ENCODE measurements around the gene TRIM25. TPM values are rescaled to one million over a fixed set of nuclear protein-coding genes. Genes with fewer than 3 reads are reported as not detected.

The TRIM25 gene
- total RNA-seq, 1 donor from 2014 or later: 1.6 TPM

DNA sequence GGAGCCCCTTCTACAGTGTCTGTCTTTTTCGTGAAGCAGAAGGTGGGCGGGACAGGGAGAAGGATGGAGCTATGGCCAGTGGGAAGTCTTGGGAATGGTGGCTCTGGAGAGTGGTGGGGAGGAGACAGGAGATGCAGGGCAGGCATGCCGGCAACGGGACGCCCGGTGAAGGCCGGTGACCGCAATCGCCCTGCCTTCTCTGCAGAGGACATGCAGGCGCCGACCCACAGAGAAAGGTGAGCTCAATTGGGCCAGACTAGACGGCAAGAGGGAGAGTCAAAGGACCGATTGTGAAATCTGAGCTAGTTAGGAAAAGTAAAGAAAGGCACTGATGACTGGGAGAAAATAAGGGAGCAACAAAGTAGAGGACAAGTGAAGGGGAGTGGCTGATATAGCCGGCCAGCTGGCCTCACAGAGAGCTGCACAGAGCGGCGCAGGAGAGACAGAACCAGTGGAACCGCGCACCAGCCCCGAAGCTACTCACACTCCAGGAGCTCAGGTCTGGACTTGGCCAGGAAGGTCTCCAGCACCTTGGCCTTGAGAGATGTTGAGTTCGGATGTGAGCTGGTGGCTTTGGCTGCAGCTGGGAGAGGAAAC lies 18.9 kb downstream of the TRIM25 start:
- no peak for DNase-seq

DNA sequence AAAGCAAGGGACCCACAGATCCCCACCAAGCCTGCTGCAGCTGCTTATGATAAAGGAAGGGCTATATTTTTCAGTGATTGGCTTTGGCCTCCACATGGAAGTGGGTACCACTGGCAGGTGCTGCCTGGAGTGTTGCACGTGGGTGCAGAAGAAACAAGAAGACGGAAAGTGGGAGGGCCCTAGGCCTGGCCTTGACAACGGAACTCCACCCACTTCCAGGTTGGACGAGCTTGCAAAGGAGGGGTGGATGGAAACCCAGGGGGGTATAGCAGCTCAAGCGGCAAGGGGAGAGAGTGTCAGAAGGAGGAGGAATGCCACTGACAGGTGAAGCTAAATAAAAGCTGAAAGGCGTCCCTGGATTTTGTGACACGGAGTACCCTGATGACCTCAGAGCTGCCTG lies 20.3 kb downstream of the TRIM25 start:
- no peak for DNase-seq

DNA sequence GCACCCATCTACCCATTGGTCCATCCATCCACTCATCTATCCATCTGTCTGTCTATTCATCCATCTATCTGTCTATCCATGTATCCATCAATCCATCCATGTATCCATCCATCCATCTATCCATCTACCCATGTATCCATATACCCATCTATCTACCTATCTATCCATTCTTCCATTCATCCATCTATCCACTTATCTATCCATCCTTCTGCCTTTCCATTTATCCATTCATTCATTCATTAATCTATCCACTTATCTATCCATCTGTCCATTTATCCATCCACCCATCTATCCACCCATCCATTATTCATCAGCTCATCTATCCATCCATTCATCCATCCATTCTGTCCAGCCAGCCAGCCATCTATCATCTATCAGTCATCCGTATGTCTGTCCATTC lies 21.5 kb downstream of the TRIM25 start:
- DNase-seq: no peak

DNA sequence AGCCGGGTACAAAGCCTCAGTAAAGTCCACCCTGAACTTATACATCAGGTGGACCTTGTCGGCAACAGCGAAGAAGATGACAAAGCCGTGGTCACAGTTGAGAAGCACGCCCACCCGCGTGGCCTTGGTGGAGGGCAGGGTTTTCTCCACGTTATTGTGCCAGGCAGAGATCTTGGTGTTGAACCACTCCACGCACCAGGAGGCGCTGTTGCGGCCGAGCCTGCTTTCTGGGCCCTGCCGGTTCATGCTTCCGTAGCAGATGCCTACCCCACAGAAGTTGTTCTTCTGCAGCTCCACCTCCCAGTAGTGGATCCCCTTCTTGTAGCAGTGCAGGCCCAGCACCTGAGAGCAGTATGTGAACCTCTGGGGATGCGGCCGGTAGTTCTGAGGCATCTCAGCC lies 22.1 kb downstream of the TRIM25 start:
- no peak for DNase-seq

DNA sequence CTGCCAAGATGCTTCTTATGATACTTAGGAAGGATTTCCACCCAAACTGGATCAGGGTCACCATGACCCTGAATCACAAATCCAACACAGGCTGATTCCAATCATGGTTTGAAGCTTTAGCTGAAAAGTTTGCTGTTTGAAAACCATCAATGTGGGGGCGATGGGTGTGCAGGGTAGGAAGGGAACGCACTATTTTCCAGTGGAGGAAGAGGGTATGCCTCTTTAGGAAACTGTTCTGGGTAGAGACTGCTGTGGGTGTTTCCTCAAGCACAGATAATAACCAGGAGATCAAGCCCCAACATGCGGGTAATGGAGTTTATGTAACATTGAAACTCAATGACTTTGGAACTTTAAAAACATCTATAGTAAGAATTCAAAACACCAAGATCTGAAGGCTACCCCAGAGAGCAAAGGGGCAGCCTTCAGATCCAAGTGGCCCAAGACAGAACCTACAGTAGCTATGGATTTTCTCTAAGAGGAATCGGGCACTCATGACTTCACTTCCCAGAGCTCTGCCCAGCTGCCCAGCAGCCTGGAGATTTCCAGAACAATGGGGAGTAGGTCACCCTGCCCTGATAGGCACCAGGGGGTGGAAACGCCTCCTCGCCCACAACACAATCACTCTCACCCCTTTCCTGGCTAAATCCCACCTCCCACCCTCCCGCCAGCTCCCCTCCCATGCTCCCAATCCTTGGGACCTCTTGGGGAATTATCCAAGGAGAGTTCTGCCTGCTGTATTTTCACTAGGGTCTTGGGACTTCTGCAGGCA lies 22.8 kb downstream of the TRIM25 start:
- DNase-seq: no peak

DNA sequence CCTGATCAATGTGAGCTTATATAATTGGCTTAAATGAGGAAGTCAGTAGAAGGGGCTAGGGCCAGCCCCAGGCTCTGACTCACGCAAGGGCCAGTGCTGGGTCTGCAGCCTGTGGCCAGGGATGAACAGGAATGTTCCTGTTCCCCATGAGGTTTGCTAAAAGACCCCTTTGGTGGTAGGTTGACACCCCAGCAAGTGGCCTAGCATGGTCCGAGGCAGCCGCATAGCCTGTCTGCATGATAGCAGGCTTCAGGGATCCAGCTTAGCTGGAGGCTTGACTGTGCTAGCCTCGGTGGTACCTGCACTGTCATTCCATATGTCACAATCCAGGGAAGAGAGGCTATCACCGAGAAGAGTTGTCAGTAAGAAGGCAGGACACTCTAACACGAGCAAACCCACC lies 23.5 kb downstream of the TRIM25 start:
- no peak for DNase-seq

DNA sequence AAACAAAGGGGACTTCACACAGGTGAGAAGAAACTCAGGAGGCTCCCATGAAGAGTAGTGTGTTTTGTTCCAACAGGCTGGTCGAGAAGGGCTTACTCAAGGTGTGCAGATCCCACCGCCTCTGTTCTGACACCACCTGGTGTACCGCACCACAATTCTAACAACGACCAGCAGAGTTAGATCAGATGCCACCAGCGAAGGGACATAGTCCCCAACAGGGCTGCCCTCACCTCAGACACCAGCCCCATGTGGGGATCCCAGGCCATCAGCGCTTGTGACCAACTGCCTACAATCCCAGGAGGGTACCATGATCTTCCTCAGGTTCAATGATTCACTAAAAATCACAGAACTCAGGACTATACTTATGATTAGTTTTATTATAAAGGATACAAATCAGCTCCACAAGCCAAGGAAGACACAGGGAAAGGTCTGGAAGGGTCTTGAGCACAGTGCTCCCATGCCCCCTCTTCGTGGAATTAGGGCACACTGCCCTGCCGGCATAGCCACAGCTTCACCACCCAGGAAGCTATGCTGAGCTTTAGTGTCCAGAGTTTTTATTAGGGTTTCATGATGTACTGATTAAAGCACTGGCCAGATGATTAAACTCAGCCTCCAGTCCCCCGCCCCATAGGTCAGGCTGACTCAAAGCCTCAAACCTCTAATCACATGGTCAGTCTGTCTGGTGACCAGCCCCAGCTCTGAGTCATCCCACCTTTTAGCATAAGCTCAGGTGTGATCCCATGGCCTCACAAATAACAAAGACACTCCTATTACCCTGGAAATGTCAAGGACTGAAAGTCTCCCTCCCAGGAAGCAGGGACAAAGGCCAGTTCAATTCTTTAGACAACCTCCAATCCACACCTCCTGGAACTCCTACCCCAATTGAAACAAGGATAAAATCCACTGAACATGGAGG lies 26.0 kb downstream of the TRIM25 start:
- DNase-seq: no peak

DNA sequence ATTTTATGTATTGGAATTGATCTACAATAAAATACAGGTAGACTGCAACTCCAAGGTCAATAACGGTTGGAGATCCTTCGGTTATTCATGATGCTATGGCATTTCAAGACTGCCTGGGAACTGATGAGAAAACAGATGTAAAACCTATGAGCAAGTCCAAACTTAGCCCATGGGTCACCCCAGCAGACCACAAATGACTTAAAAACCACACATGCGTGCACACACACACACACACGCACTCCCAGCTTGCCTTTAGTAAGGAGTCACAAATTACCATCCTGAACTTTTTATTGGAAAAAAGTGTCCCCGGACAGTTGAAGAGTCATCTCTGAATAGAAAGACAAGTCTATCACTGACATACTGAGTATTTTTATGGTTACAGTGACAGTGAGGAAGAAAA lies 26.7 kb downstream of the TRIM25 start:
- DNase-seq: no peak

DNA sequence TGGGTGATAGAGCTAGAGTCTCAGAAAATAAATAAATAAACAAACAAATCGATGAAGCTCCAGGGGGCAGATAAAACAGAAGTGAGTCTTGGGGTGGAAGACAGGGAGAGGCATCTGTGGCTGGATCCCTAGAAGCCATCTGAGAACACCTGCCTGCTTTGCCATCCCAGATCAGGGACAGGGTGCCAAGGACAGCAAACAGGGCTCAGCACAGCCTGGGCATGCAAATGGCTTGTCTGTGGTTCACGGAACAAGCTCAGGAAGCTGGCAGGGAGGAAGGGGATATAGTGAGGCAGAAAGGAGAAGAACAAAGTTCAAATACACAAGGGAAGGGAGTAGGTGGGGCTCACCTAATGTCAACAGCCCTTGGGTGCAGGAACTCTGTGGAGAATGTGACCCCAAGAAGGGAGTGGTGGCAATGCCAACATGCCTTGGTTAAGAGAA lies 27.5 kb downstream of the TRIM25 start:
- DNase-seq: no peak

DNA sequence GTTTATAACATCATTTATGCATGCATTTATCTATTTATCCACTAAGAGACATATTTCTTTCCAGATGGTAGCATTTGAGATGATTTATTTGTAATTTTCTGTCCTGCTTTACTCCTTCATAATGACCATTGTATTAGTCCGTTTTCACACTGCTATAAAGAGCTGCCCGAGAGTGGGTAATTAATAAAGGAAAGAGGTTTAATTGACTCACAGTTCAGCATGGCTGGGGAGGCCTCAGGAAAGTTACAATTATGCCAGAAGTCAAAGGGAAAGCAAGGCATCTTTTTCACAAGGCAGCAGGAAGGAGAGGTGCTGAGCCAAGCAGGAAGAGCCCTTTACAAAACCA lies 28.6 kb downstream of the TRIM25 start:
- no peak for DNase-seq

DNA sequence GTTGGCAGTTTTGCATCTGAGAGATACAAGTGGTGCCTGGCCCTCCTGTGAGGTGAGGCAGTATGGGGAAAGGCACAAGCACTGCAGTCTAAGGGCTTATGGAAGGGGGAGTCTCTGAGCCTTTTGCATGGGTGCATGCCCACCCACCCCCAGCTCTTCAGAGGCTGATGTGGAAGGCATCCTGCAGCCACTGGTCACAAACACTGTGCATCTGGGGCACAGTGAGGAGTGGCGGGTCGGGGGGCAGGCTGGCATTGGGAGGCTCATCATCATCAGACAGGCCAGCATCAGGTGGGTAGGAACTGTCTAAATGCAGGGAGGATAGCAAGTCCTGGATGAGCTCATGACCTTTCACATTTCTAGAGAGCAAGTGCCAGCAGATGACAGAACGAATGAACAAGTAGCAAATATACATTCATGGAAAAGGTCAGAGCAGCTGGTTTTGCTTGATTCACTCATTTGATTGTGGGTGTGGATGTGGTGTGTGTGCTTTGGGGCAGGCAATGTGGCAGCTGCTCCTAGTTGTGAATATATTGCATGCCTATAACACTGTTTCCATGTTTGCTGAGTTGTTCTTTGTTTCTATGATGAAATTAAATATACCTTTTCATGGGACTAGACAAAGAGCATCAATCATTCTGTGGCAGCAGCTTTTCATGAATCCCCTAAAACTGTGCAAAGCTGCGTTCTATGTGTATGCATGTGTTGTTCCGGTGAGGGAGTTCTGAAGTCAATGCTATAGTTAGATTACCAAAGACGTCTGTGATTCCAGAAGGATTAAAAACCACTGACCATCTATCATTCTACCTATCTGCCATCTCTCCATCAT lies 29.2 kb downstream of the TRIM25 start:
- DNase-seq: no peak

DNA sequence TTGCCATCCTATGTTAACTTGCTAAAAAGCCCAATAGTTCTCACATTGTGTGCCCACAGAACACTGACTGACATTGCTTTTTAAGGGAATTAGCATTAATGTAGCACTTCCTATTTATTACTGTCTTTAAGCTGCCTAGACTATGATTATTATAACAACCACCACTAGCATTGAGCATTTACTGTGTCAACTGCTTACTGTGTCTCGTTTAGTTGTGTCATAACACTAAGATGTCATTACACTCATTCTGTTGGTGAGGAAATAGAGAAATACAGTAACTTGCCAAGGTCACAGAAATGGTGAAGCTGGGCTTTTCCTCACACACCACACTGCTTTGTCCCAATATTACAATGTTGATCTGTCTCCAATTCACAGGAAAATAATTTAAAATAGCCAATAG lies 30.2 kb downstream of the TRIM25 start:
- no peak for DNase-seq

DNA sequence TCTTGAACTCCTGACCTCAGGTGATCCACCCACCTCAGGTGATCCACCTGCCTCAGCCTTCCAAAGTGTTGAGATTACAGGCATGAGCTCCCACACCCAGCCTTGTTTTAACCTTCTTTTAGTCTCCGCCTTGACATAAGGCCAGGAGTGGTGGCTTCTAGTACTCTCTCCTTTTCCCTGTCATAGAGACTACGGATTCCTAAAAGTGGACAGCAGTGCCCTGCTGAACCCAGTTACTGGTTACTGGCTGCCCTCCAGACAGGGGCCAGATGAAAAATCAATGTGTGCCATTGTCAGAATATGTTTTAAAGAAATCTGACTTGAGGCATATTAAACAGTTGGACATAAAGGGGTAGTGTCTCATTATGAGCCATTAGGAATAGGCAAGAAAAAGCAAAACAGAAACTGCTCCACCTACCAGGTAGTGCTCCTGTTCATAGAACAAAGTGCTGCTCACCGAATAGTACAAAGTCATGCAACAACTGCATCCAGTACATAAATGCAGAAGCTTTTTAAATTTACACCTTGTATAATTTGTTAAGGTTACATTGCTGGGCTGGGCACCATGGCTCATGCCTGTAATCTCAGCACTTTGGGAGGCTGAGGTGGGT lies 32.1 kb downstream of the TRIM25 start:
- no peak for DNase-seq

DNA sequence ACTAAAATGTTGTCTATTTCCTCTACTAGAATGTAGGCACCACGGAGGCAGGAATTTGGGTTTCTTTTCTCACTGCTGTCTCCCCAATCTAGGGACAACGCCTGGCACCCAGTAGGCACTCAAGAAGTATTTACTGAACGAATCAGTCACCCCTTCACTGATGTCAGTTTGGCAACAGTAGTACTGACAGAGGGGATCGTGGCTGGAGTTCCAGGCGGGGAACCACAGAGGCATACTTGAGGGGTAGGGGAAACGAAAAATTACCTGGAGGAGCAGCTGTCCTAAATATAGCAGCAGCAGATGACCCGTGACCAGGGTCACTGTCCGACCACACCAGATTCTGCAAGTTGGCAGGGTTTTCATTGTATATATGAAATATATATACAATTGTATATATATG lies 33.3 kb downstream of the TRIM25 start:
- DNase-seq: no peak

DNA sequence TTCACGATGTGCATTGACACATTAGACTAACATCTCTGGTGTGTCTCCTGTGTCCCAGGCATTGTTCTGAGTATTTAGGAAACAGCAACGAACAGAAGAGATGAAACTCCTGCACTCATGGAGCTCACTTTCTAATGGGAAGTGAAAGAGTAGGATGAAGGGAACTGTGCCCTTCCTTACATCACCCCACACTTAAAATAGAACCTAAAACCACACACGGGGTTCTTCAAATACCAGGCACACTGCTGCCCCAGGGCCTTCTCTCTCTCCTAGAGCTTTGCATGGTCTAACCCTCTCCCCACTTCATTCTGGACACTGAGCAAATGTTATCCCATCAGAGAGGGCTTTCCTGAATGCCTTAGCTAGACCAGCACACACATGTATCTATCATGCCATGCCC lies 33.7 kb downstream of the TRIM25 start:
- no peak for DNase-seq

DNA sequence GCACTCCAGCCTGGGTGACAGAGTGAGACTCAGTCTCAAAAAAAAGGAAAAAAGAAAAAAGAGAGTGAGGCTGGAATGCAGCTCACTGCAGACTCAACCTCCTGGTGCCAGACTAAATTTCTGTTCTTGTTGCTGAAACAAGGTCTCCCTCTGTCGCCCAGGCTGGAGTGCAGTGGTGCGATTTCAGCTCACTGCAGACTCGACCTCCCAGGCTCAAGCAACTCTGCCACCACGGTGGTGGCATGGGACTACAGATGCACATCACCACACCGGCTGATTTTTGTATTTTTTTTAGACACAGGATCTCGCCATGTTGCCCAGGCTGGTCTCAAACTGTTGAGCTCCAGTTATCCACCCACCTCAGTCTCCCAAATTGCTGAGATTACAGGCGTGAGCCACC lies 34.6 kb downstream of the TRIM25 start:
- DNase-seq: no peak

DNA sequence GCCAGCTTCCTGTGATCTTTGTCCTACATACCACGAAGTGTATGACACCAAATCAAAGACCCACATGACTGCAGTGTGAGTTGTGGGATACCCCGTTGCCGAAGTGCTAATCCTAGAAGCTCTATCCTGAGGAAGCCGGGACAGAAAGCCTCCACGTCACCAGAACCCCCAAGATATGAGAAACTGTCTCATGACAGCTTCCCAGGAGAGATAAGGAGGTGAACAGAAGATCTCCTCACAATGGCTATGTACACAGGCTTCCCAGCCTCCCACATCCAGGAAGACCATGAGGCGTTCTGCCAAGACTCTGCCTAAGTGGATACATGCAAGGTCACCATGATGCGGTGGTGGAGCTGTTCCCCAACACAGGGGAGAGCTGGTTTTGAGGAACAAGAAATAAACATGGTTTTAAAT lies 37.1 kb downstream of the TRIM25 start:
- DNase-seq: no peak

DNA sequence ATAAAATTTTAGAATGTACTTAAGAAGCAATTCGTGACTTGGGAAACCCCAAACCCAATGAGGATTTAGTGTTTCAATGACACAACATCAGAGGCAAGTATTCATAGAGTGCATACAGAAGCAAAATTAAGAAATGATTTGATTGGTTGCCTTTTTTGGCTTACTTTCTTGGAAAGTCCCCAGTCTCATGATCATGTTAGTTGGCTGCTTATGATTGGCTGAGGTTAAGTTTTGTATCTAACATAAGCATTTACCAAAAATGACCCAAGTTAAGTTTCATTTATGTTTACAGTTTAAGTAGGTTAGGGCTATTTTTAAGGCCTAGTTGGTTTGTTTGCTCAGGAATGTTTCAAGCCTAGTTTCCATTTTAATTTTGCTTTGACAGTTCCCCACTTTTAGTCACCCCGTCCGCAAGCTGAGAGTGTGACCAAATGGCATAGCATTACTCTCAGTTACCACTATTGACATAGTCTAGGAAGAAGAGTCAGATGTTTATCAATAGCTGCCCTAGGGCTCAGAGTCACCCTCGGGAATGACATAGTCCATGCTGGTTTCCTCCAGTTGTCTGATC lies 43.7 kb downstream of the TRIM25 start:
- no peak for DNase-seq

DNA sequence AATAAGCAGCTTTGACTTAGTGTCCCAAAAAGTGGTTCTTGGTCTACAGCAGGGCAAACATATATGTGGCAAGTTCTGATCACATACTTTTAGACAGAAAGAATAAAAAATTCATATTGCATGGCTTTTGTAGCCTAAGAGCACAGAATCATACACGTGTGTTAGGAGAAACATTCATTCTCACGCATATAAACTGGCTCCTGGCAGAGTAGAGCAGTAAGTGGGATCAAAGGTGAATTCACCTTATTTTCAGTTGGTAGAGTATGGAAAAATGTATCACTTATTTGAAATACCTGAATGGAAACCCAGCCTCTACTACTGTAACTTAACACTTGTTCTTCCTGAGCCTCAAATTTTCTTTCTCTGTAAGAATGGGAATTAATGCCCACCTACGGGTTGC lies 45.1 kb downstream of the TRIM25 start:
- DNase-seq: no peak

DNA sequence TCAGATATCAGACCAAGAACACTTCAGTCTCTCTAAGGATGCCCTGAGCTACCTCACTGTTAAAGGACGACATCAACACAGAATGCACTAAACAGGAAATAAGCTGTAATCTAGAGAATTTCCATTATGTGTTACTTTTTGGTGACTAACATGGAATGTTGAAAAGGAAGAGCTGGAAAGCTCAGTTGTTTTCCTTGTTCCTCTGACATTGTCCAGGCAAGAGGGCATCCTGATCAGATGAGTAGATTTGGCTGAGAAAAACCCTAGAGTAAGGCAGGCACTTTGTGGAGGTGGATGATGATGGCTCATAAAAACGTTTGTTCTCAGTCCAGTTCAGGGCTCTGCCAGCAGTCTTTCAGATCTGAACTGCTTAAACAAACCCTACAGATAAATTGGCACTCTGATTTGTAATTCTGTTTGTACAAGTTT lies 45.9 kb downstream of the TRIM25 start:
- no peak for DNase-seq

DNA sequence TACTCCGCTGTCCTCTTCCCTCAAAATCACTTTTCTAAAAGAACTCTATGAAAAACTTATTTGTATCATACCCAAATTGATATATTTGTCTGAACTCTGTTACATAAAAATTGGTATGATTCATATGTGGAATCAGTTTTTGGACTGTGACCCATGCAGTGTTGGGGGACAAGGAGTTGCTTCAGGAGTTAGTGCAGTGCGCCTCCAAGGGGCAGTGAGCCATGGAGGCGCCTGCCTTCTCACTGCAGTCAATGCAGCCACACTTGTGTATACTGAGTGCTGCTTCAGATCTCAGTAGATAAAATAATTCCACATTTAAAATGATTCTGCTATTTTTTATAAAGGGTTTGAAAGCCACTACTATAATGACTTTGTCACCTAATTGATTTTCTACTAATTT lies 47.4 kb downstream of the TRIM25 start:
- no peak for DNase-seq

DNA sequence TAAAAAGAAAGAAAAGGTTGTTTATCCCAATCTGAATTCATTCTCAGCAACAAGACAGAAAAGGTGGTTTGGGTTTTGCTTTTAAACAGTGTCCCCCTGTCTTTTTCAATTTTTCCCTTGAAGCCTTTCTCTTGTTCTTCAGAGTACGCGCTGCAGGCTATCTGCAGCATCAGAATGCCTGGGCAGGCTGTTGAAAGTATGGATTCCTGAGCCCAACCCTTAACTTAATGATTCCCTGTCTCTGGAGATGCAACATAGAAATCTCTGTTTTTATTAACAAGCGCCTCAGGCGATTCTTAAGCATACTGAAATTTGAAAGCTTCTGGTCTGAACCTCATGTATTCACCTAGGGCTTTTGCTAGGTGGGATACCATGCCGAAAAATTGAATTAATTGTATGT lies 47.8 kb downstream of the TRIM25 start:
- DNase-seq: no peak
